Left kidney (tissue), 2 donors: ENCODE data around the gene SCCPDH. TPM values are rescaled to one million over a fixed set of nuclear protein-coding genes. Genes with fewer than 3 reads are reported as not detected.
"Not testable (repeated sequence)": the region's sequence is repeated elsewhere in the genome, so short reads cannot be mapped to it uniquely, and the experiment has no call there.

ENCODE experiments used
- DNase-seq: peaks from one replicate; pipeline ENCODE4 v3.0.0-alpha.2; 2013
- polyA plus RNA-seq: library from polyadenylated mRNA; unstranded; fragments of 120-200 nt; gene quantifications from one replicate; pipeline ENCODE4 v1.2.1, GENCODE V29; 2013; ENCODE audit not compliant: insufficient read length

The SCCPDH gene
- polyA plus RNA-seq, 1 donor = 50.4 TPM

DNA sequence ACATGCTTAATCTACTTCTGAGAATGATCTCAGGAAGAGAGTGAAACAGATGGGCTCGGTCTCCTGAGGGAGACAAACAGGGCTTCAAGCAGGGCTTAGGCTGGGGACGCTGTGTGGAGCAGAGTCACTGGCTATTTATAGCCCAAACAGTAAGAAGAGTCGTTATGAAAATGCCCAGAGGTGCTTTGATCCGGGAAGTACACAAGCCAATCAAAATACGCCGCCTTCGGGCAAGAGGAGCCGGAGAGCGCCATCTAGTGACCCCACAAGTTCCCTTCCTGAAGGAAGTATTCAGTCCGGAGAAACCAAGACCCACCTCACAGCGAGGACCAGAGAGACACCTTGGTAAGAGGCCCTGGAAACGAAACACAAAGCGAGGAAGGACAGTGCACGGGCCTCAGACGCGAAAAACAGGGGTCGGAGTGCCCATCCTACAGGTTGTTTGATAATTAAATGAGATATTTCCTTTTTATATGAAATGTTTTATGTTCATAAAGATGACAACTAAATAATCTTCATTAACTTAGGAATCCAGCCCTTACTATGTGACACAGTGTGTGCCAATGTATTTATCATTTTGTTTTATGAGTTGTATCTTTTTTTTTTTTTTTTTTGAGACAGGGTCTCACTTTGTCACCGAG is 25.0 kb upstream of the SCCPDH start:
- DNase-seq = peak; percentile 68

GRCh38 chr1:246703581-246703980 is 20.6 kb upstream of the SCCPDH start:
- no peak for DNase-seq

- DNase-seq = no peak
These were observed 18.8 kb upstream of the SCCPDH start for GRCh38 chr1:246705368-246705767.

GRCh38 chr1:246708166-246708565 is 16.0 kb upstream of the SCCPDH start:
- DNase-seq = no peak

GRCh38 chr1:246709196-246709595 is 15.0 kb upstream of the SCCPDH start:
- DNase-seq = no peak

- DNase-seq = no peak
These were observed 14.4 kb upstream of the SCCPDH start for GRCh38 chr1:246709835-246710234.

DNA sequence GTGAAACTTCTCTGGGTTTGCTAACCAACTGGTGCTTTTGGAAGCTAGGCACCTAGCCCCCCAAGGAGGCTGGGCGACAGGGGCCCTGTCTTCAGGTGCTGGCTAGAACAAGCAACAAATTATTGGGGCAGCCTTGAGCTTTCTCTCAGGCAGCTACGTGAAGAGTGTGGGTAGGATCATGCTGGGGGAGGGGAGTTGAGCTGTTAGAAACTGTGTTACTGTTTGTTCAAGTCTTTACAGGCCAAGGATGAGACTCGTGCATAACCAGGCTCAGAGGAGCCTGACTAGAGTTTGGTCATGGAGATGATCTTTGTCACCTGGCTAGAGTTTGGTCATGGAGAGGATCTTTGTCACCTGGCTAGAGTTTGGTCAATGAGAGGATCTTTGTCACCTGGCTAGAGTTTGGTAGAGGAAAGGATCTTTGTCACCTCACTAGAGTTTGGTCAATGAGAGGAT is 12.6 kb upstream of the SCCPDH start:
- no peak for DNase-seq

- not testable (repeated sequence) for DNase-seq
These were observed 11.8 kb upstream of the SCCPDH start for GRCh38 chr1:246712428-246712827.

DNA sequence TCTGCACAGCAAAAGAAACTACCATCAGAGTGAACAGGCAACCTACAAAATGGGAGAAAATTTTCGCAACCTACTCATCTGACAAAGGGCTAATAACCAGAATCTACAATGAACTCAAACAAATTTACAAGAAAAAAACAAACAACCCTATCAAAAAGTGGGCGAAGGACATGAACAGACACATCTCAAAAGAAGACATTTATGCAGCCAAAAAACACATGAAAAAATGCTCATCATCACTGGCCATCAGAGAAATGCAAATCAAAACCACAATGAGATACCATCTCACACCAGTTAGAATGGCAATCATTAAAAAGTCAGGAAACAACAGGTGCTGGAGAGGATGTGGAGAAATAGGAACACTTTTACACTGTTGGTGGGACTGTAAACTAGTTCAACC is 4.8 kb upstream of the SCCPDH start:
- not testable (repeated sequence) for DNase-seq

- not testable (repeated sequence) for DNase-seq
These were observed 3.4 kb upstream of the SCCPDH start for GRCh38 chr1:246720814-246721213.

DNA sequence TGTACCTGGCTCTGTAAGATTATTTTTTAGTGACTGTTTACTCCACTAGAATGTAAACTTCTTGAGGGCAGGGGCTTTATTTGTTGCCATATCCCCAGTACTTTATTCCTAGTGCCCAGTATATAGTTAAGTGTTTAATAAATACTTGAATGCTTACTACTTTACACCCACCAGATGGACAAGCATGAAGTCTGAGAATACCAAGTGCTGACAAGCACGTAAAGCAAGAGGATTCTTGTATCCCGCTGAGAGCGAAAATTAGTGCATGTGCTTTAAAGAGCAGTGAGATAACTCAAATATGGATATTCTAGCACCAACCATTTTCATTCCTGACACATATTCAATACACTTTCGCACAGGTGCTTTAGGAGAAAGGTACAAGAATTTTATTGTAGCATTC is 1.5 kb upstream of the SCCPDH start:
- no peak for DNase-seq

GRCh38 chr1:246724731-246725095 is 504 bp downstream of the SCCPDH start:
- DNase-seq = peak; percentile 61

DNA sequence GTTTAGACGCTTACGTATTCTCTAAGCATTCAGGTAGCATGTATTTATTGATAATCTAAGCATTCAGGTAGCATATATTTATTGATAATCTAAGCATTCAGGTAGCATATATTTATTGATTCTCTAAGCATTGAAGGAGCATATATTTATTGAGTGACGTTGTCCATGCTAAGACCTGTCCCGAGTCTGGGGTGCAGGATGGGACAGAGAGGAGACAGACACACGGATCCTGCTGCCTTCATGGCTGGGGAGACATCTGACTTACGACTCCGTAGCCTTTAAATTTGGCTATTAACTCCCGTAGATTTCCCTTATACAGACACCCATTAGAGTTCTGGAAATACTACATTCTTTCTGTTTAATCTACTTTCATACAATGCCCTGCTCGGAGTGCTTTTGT is 982 bp downstream of the SCCPDH start:
- DNase-seq = no peak

GRCh38 chr1:246726255-246726679 is 2.1 kb downstream of the SCCPDH start:
- no peak for DNase-seq

GRCh38 chr1:246726881-246727280 is 2.7 kb downstream of the SCCPDH start:
- no peak for DNase-seq

DNA sequence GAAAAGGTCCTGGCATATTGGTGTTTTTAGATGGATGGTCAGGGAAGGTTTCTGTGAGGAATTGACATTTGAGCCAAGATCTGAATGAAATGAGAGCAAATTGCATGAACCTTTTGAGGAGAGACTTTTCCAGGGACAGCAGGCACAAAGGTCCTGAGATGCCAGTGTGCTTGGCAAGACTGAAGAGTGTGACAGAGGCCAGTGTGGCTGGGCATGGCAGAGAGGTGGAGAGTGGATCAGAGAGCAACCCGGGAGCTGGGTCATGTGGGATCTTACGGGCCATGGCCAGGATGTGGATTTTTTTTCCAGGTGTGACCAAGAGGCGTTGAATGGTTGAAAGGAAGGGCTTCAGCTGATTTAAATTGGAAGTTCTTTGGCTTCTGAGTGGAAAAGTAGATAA is 3.4 kb downstream of the SCCPDH start:
- no peak for DNase-seq

DNA sequence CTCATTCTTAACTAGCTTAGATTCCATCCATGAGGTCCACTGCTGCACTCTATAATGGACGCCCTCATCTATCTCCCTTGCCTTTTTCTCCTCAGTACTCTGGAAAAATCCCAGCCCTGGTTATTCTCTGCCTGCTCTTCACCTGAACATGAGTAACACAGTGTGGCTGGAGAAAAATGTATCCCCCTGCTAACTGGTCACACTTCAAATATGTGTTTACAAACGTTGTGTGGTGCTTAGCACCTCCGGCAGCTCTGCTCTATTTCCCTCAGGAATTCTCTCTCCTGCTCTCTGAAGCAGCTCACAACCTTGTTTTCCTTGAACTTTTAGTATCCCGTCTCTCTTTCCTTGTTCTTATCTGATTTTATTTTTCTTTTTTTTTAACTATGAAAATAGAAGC is 4.1 kb downstream of the SCCPDH start:
- no peak for DNase-seq

- not testable (repeated sequence) for DNase-seq
These were observed 4.8 kb downstream of the SCCPDH start for GRCh38 chr1:246729040-246729439.

GRCh38 chr1:246730839-246731238 is 6.6 kb downstream of the SCCPDH start:
- no peak for DNase-seq

DNA sequence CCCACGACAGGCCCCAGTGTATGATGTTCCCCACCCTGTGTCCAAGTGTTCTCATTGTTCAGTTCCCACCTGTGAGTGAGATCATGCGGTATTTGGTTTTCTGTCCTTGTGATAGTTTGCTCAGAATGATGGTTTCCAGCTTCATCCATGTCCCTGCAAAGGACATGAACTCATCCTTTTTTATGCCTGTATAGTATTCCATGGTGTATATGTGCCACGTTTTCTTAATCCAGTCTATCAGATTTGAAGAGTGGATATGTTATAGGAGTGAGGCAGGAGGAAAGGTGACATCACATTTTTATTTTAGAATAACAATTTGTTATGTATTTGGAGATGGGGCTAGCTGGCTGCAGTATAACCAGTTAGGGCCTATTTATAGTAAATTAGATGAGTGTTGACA is 7.7 kb downstream of the SCCPDH start:
- DNase-seq = not testable (repeated sequence)

GRCh38 chr1:246733704-246734103 is 9.5 kb downstream of the SCCPDH start:
- no peak for DNase-seq

- DNase-seq = no peak
These were observed 10.7 kb downstream of the SCCPDH start for GRCh38 chr1:246734866-246735265.

- no peak for DNase-seq
These were observed 11.5 kb downstream of the SCCPDH start for GRCh38 chr1:246735735-246736134.

GRCh38 chr1:246742396-246742795 is 18.2 kb downstream of the SCCPDH start:
- DNase-seq = no peak

- not testable (repeated sequence) for DNase-seq
These were observed 21.9 kb downstream of the SCCPDH start for GRCh38 chr1:246746155-246746554.
